ENCODE data around the gene FMO5.

DNA sequence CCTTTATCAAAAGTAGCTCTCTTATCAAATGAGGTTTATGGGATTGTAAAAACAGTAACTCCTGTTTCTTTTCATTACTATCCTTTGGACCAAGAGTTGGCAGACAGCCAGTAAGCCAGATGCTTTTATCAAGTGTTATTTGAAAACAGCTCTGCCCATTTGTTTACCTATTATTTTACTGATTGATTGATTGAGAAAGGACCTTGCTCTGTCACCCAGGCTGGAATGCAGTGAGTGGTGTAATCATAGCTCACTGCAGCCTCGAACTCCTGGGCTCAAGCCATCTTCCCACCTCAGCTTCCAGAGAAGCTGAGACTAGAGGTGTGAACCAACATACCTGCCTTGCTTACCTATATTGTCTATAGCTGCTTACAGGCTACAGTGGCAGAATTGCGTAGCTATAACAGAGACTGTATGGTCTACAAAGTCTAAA is 56.5 kb downstream of the FMO5 start:
- TF ChIP-seq POLR2A (IDR thresholded peaks at IDR 0.05; ENCODE audit: low read length) (no peak), GATA1 (IDR thresholded peaks at IDR 0.05; ENCODE audit: low read depth, low read length) (no peak)

Data from erythroblast (primary cell).